ENCODE measurements around the gene PRDM4.

PRDM4 gene

GRCh38 chr12:107760809-107761501 lies at the start of gene PRDM4:
PRDM4 (minus strand) TSS chr12:107761137; CDS start chr12:107760515, 622 bp downstream.
- DNase-seq (ENCODE audit: low read depth in 1 of 2, low spot score in 1 of 2), result peak; percentile 76 to 89

GRCh38 chr12:107807471-107808150 lies 46.7 kb upstream of the PRDM4 start:
- DNase-seq (ENCODE audit: low read depth in 1 of 2, low spot score in 1 of 2), result no peak

GRCh38 chr12:107805488-107806180 lies 44.7 kb upstream of the PRDM4 start:
- no peak for DNase-seq (ENCODE audit: low read depth in 1 of 2, low spot score in 1 of 2)

- DNase-seq (ENCODE audit: low read depth in 1 of 2, low spot score in 1 of 2), result no peak
These were observed 42.2 kb upstream of the PRDM4 start for GRCh38 chr12:107803092-107803491.

GRCh38 chr12:107801150-107801549 lies 40.2 kb upstream of the PRDM4 start:
- no peak for DNase-seq (ENCODE audit: low read depth in 1 of 2, low spot score in 1 of 2)

- DNase-seq (ENCODE audit: low read depth in 1 of 2, low spot score in 1 of 2), result no peak
These were observed 37.6 kb upstream of the PRDM4 start for GRCh38 chr12:107798580-107798979.

- DNase-seq (ENCODE audit: low read depth in 1 of 2, low spot score in 1 of 2), result no peak
These were observed 33.5 kb upstream of the PRDM4 start for GRCh38 chr12:107794451-107794850.

GRCh38 chr12:107791465-107792089 lies 30.6 kb upstream of the PRDM4 start:
- DNase-seq (ENCODE audit: low read depth in 1 of 2, low spot score in 1 of 2), result no peak

GRCh38 chr12:107788690-107789458 lies 27.9 kb upstream of the PRDM4 start:
- DNase-seq (ENCODE audit: low read depth in 1 of 2, low spot score in 1 of 2), result no peak

- DNase-seq (ENCODE audit: low read depth in 1 of 2, low spot score in 1 of 2), result no peak
These were observed 27.3 kb upstream of the PRDM4 start for GRCh38 chr12:107788281-107788680.

GRCh38 chr12:107783406-107784376 lies 22.8 kb upstream of the PRDM4 start:
- DNase-seq (ENCODE audit: low read depth in 1 of 2, low spot score in 1 of 2), result no peak

- no peak for DNase-seq (ENCODE audit: low read depth in 1 of 2, low spot score in 1 of 2)
These were observed 21.1 kb upstream of the PRDM4 start for GRCh38 chr12:107782067-107782466.

GRCh38 chr12:107780298-107780697 lies 19.4 kb upstream of the PRDM4 start:
- DNase-seq (ENCODE audit: low read depth in 1 of 2, low spot score in 1 of 2), result no peak

GRCh38 chr12:107779077-107779831 lies 18.3 kb upstream of the PRDM4 start:
- no peak for DNase-seq (ENCODE audit: low read depth in 1 of 2, low spot score in 1 of 2)

GRCh38 chr12:107778383-107779025 lies 17.6 kb upstream of the PRDM4 start:
- no peak for DNase-seq (ENCODE audit: low read depth in 1 of 2, low spot score in 1 of 2)

- no peak for DNase-seq (ENCODE audit: low read depth in 1 of 2, low spot score in 1 of 2)
These were observed 15.2 kb upstream of the PRDM4 start for GRCh38 chr12:107776171-107776570.

GRCh38 chr12:107775093-107775721 lies 14.3 kb upstream of the PRDM4 start:
- no peak for DNase-seq (ENCODE audit: low read depth in 1 of 2, low spot score in 1 of 2)

Data from activated T-helper 1 cell treated with anti-CD3 and anti-CD28 coated beads, Interleukin-2, amount 50 U/mL, for 16 hours (primary cell).